HL-60 (cell line): ENCODE results near the gene ZNF486.
"Not testable (repeated sequence)": the region's sequence is repeated elsewhere in the genome, so short reads cannot be mapped to it uniquely, and the experiment has no call there.

Experiments used
- DNase-seq, 2 experiments: peaks; one replicate each; pipeline ENCODE4 v3.0.0-alpha.2; 2010 to 2020; ENCODE audit warnings: low read depth in 1 of 2, low spot score in 1 of 2
- H3K27ac ChIP-seq: fragments of 250-450 bp; sonication (Bioruptor Pico); replicated peaks from 2 replicates; pipeline ENCODE4 v1.5.1; 2020; ENCODE audit warnings: mild to moderate bottlenecking, moderate library complexity
- H3K27me3 ChIP-seq: fragments of 250-450 bp; sonication (Bioruptor Pico); 2 replicates; pipeline ENCODE4 v1.5.1; 2021; ENCODE audit warnings: mild to moderate bottlenecking, moderate library complexity; ENCODE audit not compliant: insufficient read depth, poor library complexity, severe bottlenecking
- H3K4me3 ChIP-seq: replicated peaks from 2 replicates; pipeline ENCODE4 v1.5.1; 2011; ENCODE audit warnings: mild to moderate bottlenecking, control low read depth, low read length; ENCODE audit not compliant: insufficient read depth
- CTCF ChIP-seq: IDR thresholded peaks from one replicate; pipeline ENCODE4 v1.5.1; 2011; ENCODE audit warnings: low read length, control low read depth, inconsistent platforms; ENCODE audit not compliant: insufficient read depth
- GABPA ChIP-seq: IDR thresholded peaks from 2 replicates; pipeline ENCODE4 v1.6.1; 2012; ENCODE audit warnings: low read depth
- POLR2AphosphoS5 ChIP-seq: IDR thresholded peaks from 2 replicates; pipeline ENCODE4 v1.6.1; 2012; ENCODE audit warnings: low read depth
- SPI1 ChIP-seq: IDR thresholded peaks from 2 replicates; pipeline ENCODE4 v1.6.1; 2012; ENCODE audit warnings: low read depth, mild to moderate bottlenecking, borderline replicate concordance
- TF ChIP-seq, protein P1 (sequence below): IDR thresholded peaks from 2 replicates; pipeline ENCODE4 v1.6.1; 2012; ENCODE audit warnings: low read depth; ENCODE audit not compliant: insufficient replicate concordance

The ZNF486 gene

DNA sequence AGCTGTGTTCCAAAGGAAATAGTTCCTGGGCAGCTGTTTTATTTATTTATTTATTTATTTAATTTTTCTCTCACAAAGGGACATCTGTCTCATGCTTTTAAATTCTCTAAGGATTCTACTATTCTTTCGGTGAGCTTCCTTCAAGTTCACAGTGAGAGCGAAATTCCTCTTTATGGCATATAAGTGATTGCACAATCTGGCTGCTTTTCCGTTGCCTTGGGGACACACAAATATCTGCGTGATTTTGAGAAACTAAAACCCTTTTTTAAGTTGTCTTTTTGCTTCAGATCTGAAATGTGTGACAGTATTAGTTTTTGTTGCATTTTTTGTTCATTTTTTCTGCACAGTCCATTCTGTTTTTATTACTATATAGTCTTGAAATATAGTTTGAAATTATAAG, 19.2 kb downstream of the ZNF486 start:
- Histone ChIP-seq H3K27ac (no peak overlapping the region), H3K4me3 (no peak overlapping the region), H3K27me3 (no peaks in the 10 kb centered on the region)
- TF ChIP-seq, protein P1, sequence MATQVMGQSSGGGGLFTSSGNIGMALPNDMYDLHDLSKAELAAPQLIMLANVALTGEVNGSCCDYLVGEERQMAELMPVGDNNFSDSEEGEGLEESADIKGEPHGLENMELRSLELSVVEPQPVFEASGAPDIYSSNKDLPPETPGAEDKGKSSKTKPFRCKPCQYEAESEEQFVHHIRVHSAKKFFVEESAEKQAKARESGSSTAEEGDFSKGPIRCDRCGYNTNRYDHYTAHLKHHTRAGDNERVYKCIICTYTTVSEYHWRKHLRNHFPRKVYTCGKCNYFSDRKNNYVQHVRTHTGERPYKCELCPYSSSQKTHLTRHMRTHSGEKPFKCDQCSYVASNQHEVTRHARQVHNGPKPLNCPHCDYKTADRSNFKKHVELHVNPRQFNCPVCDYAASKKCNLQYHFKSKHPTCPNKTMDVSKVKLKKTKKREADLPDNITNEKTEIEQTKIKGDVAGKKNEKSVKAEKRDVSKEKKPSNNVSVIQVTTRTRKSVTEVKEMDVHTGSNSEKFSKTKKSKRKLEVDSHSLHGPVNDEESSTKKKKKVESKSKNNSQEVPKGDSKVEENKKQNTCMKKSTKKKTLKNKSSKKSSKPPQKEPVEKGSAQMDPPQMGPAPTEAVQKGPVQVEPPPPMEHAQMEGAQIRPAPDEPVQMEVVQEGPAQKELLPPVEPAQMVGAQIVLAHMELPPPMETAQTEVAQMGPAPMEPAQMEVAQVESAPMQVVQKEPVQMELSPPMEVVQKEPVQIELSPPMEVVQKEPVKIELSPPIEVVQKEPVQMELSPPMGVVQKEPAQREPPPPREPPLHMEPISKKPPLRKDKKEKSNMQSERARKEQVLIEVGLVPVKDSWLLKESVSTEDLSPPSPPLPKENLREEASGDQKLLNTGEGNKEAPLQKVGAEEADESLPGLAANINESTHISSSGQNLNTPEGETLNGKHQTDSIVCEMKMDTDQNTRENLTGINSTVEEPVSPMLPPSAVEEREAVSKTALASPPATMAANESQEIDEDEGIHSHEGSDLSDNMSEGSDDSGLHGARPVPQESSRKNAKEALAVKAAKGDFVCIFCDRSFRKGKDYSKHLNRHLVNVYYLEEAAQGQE: no peak
- no peak for TF ChIP-seq SPI1
- TF ChIP-seq GABPA: no peak
- TF ChIP-seq POLR2AphosphoS5: no peak
- TF ChIP-seq CTCF: no peak
- DNase-seq: no peak

GRCh38 chr19:20197747-20198146, 30.7 kb downstream of the ZNF486 start:
- TF ChIP-seq POLR2AphosphoS5: no peak
- TF ChIP-seq GABPA: no peak
- no peak for TF ChIP-seq CTCF
- TF ChIP-seq, protein P1: no peak
- TF ChIP-seq SPI1: no peak

DNA sequence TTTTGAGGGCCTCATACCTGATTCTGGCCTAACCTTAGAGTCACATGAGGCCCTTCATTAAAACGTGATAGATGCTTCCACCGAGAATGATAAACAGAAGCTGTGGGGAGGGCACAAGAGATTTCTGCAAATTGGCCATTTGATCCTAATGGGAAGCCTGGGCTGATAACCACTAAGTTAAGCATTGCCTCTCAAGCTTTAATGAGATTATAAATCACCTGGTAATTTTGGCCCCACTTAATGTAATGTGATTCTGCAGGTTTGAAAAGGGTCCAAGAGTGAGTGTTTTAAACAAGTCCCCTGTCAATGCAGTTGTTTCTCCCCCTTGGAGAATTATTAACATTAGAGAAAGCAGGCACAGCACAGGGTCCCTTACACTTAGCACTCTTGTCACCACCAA, 42.0 kb downstream of the ZNF486 start:
- H3K4me3 ChIP-seq: no peak overlapping the region
- no peak overlapping the region for H3K27ac ChIP-seq
- TF ChIP-seq CTCF: no peak
- no peak for TF ChIP-seq POLR2AphosphoS5
- TF ChIP-seq GABPA: no peak
- TF ChIP-seq, protein P1: no peak
- TF ChIP-seq SPI1: no peak
- DNase-seq: no peak
- H3K27me3 ChIP-seq: no peaks in the 10 kb centered on the region

More at GRCh38 chr19:20197747-20198146, 30.7 kb downstream of the ZNF486 start:
- DNase-seq: no peak
- H3K27me3 ChIP-seq: no peaks in the 10 kb centered on the region
- no peak overlapping the region for H3K4me3 ChIP-seq
- H3K27ac ChIP-seq: no peak overlapping the region

DNA sequence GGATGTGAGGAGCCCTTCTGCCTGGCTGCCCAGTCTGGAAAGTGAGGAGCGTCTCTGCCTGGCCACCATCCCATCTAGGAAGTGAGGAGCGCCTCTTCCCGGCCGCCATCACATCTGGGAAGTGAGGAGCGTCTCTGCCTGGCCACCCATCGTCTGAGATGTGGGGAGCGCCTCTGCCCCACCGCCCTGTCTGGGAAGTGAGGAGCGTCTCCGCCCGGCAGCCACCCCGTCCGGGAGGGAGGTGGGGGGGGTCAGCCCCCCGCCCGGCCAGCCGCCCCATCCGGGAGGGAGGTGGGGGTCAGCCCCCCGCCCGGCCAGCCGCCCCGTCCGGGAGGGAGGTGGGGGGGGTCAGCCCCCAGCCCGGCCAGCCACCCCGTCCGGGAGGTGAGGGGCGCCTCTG, 47.4 kb downstream of the ZNF486 start:
- DNase-seq, H3K4me3 ChIP-seq, H3K27me3 ChIP-seq, H3K27ac ChIP-seq: not testable (repeated sequence)

DNA sequence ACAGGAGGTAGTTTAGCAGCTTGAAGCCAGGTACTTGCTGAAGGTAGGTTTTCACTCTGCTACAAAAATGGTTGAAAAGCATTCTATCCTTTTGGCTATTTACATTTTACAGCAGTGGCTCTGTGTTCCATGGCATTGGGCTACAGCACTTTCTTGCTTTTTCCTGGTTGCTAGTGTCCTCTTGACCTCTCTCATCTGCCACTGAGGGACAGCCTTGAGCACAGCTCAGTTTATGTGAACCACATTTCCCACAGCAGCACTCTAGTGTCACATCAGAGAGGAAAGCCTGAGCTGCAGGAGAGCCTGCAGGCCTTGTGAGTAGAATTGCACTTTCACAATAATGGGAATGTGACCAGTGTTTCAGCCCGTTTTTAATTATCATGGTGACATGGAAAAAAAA, 54.6 kb downstream of the ZNF486 start:
- H3K27me3 ChIP-seq, H3K4me3 ChIP-seq, H3K27ac ChIP-seq, DNase-seq: not testable (repeated sequence)
